GM12878 (cell line): ENCODE measurements around the gene GAMT. TPM values are rescaled to one million over a fixed set of nuclear protein-coding genes. Genes with fewer than 3 reads are reported as not detected.

Source experiments
- ATAC-seq: fragments of 200-7000 bp; cut with Tn5 transposase; 3 replicates; pipeline ENCODE4 v1.9.1; 2020; ENCODE audit warnings: mild to moderate bottlenecking, moderate library complexity
- BruUV-seq: library from RNA; stranded (reverse); fragments of 400-500 nt; replicated peaks from 2 replicates; lab custom pipeline; 2021; lab: Mats Ljungman, UMichigan
- CTCF ChIA-PET: fragments of 300-600 bp; sonication (Branson Sonifier 250); formaldehyde crosslinking; extraction: SDS; loops from one replicate; lab custom pipeline; 2021; ENCODE audit warnings: inconsistent platforms; lab: Yijun Ruan, JAX
- POLR2A ChIA-PET: fragments of 350-600 bp; formaldehyde crosslinking; extraction: SDS; loops from one replicate; lab custom pipeline; 2021; ENCODE audit warnings: inconsistent platforms; lab: Charles Lee
- RAD21 ChIA-PET: fragments of 300-600 bp; sonication (Branson Sonifier 250); formaldehyde crosslinking; loops from one replicate; lab custom pipeline; 2023; ENCODE audit warnings: antibody characterized with exemption; ENCODE audit not compliant: unreplicated experiment; lab: Charles Lee
- SMC1A ChIA-PET: fragments of 300-600 bp; sonication (Branson Sonifier 250); formaldehyde crosslinking; loops from one replicate; lab custom pipeline; 2023; ENCODE audit not compliant: unreplicated experiment, uncharacterized antibody; lab: Charles Lee
- DNase-seq: peaks from one replicate; pipeline ENCODE4 v3.0.0-alpha.2; 2011; ENCODE audit warnings: low read depth, low spot score
- FAIRE-seq: peaks from 3 replicates; lab custom pipeline; 2011; peaks lifted over from hg19 to GRCh38; lab: Jason Lieb, UNC
- H2AFZ ChIP-seq: 2 replicates; pipeline ENCODE4 v1.6.0; 2011; ENCODE audit warnings: low read depth, low read length, control low read depth; ENCODE audit not compliant: control insufficient read depth
- H3K27ac ChIP-seq: 2 replicates; pipeline ENCODE4 v1.5.1; 2011; ENCODE audit warnings: control low read depth; ENCODE audit not compliant: control insufficient read depth, insufficient read depth
- H3K27me3 ChIP-seq, 2 experiments: replicated peaks in 1 of 2; 2 replicates each; pipeline versions ENCODE4 v1.6.0 to v1.6.1; 2011; ENCODE audit warnings: low read length in 1 of 2; ENCODE audit not compliant: control insufficient read depth in 2 of 2, insufficient read depth in 2 of 2
- H3K36me3 ChIP-seq, 2 experiments: 2 replicates each; pipeline ENCODE4 v1.5.1; 2011; ENCODE audit warnings: low read length in 1 of 2; ENCODE audit not compliant: control insufficient read depth in 2 of 2, insufficient read depth in 2 of 2
- H3K4me1 ChIP-seq: 2 replicates; pipeline ENCODE4 v1.6.1; 2011; ENCODE audit warnings: mild to moderate bottlenecking, low read length, moderate library complexity, mixed read lengths; ENCODE audit not compliant: control insufficient read depth, insufficient read depth
- H3K4me2 ChIP-seq: 2 replicates; pipeline ENCODE4 v1.6.0; 2011; ENCODE audit warnings: control low read depth; ENCODE audit not compliant: control insufficient read depth, insufficient read depth
- H3K4me3 ChIP-seq: fragments of 200-600 bp; sonication (generic); 2 replicates; pipeline ENCODE4 v1.5.1; 2016
- H3K79me2 ChIP-seq: 2 replicates; pipeline ENCODE4 v1.6.0; 2011; ENCODE audit warnings: low read length; ENCODE audit not compliant: control insufficient read depth, insufficient read depth
- H3K9ac ChIP-seq: 2 replicates; pipeline ENCODE4 v1.8.0; 2011; ENCODE audit warnings: low read length, control low read depth, mixed read lengths; ENCODE audit not compliant: control insufficient read depth, insufficient read depth
- H3K9me3 ChIP-seq: replicated peaks from 3 replicates; pipeline ENCODE4 v1.5.1; 2011; ENCODE audit warnings: mild to moderate bottlenecking, low read length; ENCODE audit not compliant: control insufficient read depth, insufficient read depth
- H4K20me1 ChIP-seq: 2 replicates; pipeline ENCODE4 v1.6.0; 2011; ENCODE audit not compliant: control insufficient read depth, insufficient read depth
- BACH1 ChIP-seq: fragments of 450-650 bp; IDR thresholded peaks from 2 replicates; pipeline ENCODE4 v1.6.1; 2017; ENCODE audit warnings: mild to moderate bottlenecking, borderline replicate concordance
- CBFB ChIP-seq: IDR thresholded peaks from 2 replicates; pipeline ENCODE4 v1.6.1; 2016; ENCODE audit warnings: antibody characterized with exemption, low read depth
- CREB1 ChIP-seq: IDR thresholded peaks from 2 replicates; pipeline ENCODE4 v1.6.1; 2012; ENCODE audit warnings: low read depth, mild to moderate bottlenecking, inconsistent platforms
- CREM ChIP-seq: IDR thresholded peaks from 2 replicates; pipeline ENCODE4 v1.6.1; 2014; ENCODE audit warnings: antibody characterized with exemption, low read depth
- EED ChIP-seq: sonication (generic); IDR thresholded peaks from 2 replicates; pipeline ENCODE4 v1.6.1; 2016; ENCODE audit warnings: antibody characterized with exemption, low read depth
- HCFC1 ChIP-seq: fragments of 150-350 bp; IDR thresholded peaks from 2 replicates; pipeline ENCODE4 v1.6.1; 2014; ENCODE audit warnings: low read length
- IKZF1 ChIP-seq: fragments of 450-650 bp; conservative IDR thresholded peaks from 2 replicates; pipeline ENCODE4 v1.6.1; 2017; ENCODE audit warnings: antibody characterized with exemption, mild to moderate bottlenecking
- IRF5 ChIP-seq: fragments of 450-650 bp; IDR thresholded peaks from 2 replicates; pipeline ENCODE4 v1.6.1; 2017; ENCODE audit warnings: borderline replicate concordance
- MYB ChIP-seq: fragments of 150-350 bp; IDR thresholded peaks from 2 replicates; pipeline ENCODE4 v1.6.1; 2014; ENCODE audit warnings: mild to moderate bottlenecking, low read depth, low read length, borderline replicate concordance
- NBN ChIP-seq: fragments of 450-650 bp; IDR thresholded peaks from 2 replicates; pipeline ENCODE4 v1.6.1; 2016
- PKNOX1 ChIP-seq: fragments of 450-650 bp; IDR thresholded peaks from 2 replicates; pipeline ENCODE4 v1.6.1; 2016; ENCODE audit warnings: mild to moderate bottlenecking
- POLR2AphosphoS5 ChIP-seq: IDR thresholded peaks from 2 replicates; pipeline ENCODE4 v1.6.1; 2011; ENCODE audit warnings: mild to moderate bottlenecking, low read length, inconsistent platforms
- RAD21 ChIP-seq: IDR thresholded peaks from 2 replicates; pipeline ENCODE4 v1.6.1; 2011; ENCODE audit warnings: mild to moderate bottlenecking, low read depth, low read length, moderate library complexity; ENCODE audit not compliant: insufficient read depth
- SPI1 ChIP-seq: IDR thresholded peaks from 2 replicates; pipeline ENCODE4 v1.6.1; 2011; ENCODE audit warnings: low read depth, mild to moderate bottlenecking, low read length, moderate library complexity, borderline replicate concordance; ENCODE audit not compliant: insufficient read depth
- WGBS: methylation state at CpG from one replicate; pipeline ENCODE4 v1.1.6; 2016; ENCODE audit warnings: low lambda C conversion rate; ENCODE audit not compliant: insufficient replicate concordance, insufficient coverage; ENCODE audit errors: missing lambda C conversion rate; 5-methylcytosine and 5-hydroxymethylcytosine counted together
- in situ Hi-C: fragments of 300-500 bp; cut with MboI; formaldehyde crosslinking; loops from 9 replicates; pipeline ENCODE4 v1.14.3; 2018; ENCODE audit warnings: mixed read lengths
- intact Hi-C: fragments of 100-400 bp; cut with micrococcal nuclease; formaldehyde crosslinking; loops from one replicate; pipeline ENCODE4 v1.14.2; 2022; ENCODE audit not compliant: unreplicated experiment
- polyA plus RNA-seq, 11 experiments: library from polyadenylated mRNA; depleted of rRNA in 4 of 11; unstranded in 6 of 11; stranded (reverse) in 5 of 11; fragments of >200 nt; fragmentation: Nextera tagmentation in 4 of 11; fragmentation: Illumina TruSeq in 1 of 11; extraction: Ambion mirVana in 4 of 11; extraction: Trizol in 1 of 11; gene quantifications; 1 replicate in 1 of 11; 2 replicates in 10 of 11; pipeline versions ENCODE4 v1.2.1 to v1.2.3, GENCODE V29; 2011 to 2016; ENCODE audit warnings: inconsistent platforms in 2 of 11, missing spikeins in 2 of 11, low read depth in 1 of 11
- total RNA-seq, 4 experiments: library from RNA; depleted of rRNA in 3 of 4; stranded (reverse); fragments of >200 nt in 3 of 4; fragmentation: Illumina TruSeq in 1 of 4; extraction: Trizol in 1 of 4; gene quantifications; 2 replicates each; pipeline versions ENCODE4 v1.2.1 to v1.2.3, GENCODE V29; 2013 to 2021
- TF ChIP-seq, protein P1 (sequence below): IDR thresholded peaks from 2 replicates; pipeline ENCODE4 v1.6.1; 2011; ENCODE audit warnings: borderline replicate concordance, low read depth, mild to moderate bottlenecking, moderate library complexity, mixed read lengths, low read length; ENCODE audit not compliant: insufficient read depth; ENCODE audit errors: extremely low read length
- TF ChIP-seq, protein P2 (sequence below): fragments of 450-650 bp; IDR thresholded peaks from 2 replicates; pipeline ENCODE4 v1.6.1; 2017; ENCODE audit warnings: mild to moderate bottlenecking, moderate library complexity

Gene GAMT
- total and polyA plus RNA-seq, 10 of the 15 experiments (the other 5 are each of a cell fraction or from before 2014, with no cell fraction given) = 1.6 to 131 (median 38.8) TPM

DNA sequence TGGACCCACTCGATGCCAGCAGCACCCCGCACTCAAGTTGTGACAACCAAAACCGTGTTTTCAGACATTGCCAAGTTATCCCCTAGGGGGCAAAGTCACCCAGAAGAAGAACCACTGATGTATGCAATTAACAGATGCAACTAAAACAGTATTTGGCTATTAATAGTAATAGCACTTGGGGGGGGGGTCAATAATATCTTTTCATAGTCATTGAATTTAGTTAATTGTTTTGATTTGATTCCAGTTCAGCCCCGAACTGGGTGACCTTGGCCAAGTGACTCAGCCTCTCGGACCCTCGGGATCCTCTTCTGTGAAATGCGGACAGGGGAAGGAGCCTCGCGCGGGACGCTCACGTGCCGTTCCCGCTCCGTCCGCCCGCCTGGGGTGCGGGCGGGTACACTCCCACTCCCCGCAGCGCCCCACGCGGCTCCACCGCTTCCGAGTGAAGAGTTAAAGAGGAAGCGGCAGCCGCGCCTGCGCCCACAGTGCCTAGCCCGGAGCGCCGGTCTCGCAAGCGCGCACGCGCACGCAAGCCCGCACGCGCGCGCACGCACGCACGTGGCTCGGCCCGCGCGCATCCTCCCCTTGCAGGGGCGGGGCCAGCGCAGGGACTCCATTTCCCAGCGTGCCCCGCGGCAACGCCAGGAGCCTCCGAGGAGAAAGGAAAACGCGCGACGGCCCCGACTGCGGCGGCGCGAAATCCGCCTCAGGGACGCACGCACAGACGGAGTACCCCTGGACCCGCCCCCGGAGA lies 5.6 kb upstream of the GAMT start:
- POLR2A ChIA-PET = no interaction called here
- H3K27me3 ChIP-seq = peaks cover 1 to 5% of the 10 kb centered on the region in 2 experiments; a peak in 2 of 4 replicates
- in situ Hi-C loops (no loop called here), intact Hi-C loops (loop anchor here (1.0 kb wide), 1 partner anchor 24 kb away; the partner anchor contains the start of gene NDUFS7)
- H3K4me2 ChIP-seq = peak overlapping the region; percentile 62
- peak overlapping the region; percentile 57; the same call in 1 of the 2 replicates for H3K4me3 ChIP-seq
- WGBS = under 1% methylated on average over 63 of the region's 72 CpGs
- ATAC-seq (peak; percentile 83), FAIRE-seq (peak; percentile 88), DNase-seq (peak; percentile 87)
- H3K36me3 ChIP-seq = peaks cover 0 to 10% of the 10 kb centered on the region in 2 experiments
- SMC1A ChIA-PET = no interaction called here
- peaks cover 20% of the 10 kb centered on the region for H3K4me1 ChIP-seq
- CTCF ChIA-PET = no interaction called here
- RAD21 ChIA-PET = no interaction called here
- H3K9ac ChIP-seq = peak overlapping the region; percentile 50
- peaks cover 20% of the 10 kb centered on the region for H4K20me1 ChIP-seq
- peak overlapping the region; percentile 45 for H3K27ac ChIP-seq
- H3K9me3 ChIP-seq = no peaks in the 10 kb centered on the region
- BruUV-seq = TSS peak; percentile 85
- peak overlapping the region; percentile 29 for H2AFZ ChIP-seq
- peaks cover 45% of the 10 kb centered on the region for H3K79me2 ChIP-seq
- no peak for TF ChIP-seq IRF5
- TF ChIP-seq SPI1 = peak; percentile 79; the same call in 1 of the 2 replicates
- TF ChIP-seq CBFB = 0 out of 2 replicates have a peak, but pooled peaks have one; percentile 25
- peak; percentile 99 for TF ChIP-seq IKZF1
- TF ChIP-seq RAD21 = peak; percentile 25; the same call in 1 of the 2 replicates
- TF ChIP-seq, protein P1, sequence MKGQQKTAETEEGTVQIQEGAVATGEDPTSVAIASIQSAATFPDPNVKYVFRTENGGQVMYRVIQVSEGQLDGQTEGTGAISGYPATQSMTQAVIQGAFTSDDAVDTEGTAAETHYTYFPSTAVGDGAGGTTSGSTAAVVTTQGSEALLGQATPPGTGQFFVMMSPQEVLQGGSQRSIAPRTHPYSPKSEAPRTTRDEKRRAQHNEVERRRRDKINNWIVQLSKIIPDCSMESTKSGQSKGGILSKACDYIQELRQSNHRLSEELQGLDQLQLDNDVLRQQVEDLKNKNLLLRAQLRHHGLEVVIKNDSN = peak; percentile 80
- TF ChIP-seq BACH1 = peak; percentile 92
- TF ChIP-seq POLR2AphosphoS5 = peak; percentile 62
- TF ChIP-seq CREB1 = peak; percentile 80
- peak; percentile 50; the same call in 1 of the 2 replicates for TF ChIP-seq CREM
- TF ChIP-seq, protein P2, sequence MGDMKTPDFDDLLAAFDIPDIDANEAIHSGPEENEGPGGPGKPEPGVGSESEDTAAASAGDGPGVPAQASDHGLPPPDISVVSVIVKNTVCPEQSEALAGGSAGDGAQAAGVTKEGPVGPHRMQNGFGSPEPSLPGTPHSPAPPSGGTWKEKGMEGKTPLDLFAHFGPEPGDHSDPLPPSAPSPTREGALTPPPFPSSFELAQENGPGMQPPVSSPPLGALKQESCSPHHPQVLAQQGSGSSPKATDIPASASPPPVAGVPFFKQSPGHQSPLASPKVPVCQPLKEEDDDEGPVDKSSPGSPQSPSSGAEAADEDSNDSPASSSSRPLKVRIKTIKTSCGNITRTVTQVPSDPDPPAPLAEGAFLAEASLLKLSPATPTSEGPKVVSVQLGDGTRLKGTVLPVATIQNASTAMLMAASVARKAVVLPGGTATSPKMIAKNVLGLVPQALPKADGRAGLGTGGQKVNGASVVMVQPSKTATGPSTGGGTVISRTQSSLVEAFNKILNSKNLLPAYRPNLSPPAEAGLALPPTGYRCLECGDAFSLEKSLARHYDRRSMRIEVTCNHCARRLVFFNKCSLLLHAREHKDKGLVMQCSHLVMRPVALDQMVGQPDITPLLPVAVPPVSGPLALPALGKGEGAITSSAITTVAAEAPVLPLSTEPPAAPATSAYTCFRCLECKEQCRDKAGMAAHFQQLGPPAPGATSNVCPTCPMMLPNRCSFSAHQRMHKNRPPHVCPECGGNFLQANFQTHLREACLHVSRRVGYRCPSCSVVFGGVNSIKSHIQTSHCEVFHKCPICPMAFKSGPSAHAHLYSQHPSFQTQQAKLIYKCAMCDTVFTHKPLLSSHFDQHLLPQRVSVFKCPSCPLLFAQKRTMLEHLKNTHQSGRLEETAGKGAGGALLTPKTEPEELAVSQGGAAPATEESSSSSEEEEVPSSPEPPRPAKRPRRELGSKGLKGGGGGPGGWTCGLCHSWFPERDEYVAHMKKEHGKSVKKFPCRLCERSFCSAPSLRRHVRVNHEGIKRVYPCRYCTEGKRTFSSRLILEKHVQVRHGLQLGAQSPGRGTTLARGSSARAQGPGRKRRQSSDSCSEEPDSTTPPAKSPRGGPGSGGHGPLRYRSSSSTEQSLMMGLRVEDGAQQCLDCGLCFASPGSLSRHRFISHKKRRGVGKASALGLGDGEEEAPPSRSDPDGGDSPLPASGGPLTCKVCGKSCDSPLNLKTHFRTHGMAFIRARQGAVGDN = peak; percentile 50
- TF ChIP-seq PKNOX1 = peak; percentile 5; the same call in 1 of the 2 replicates
- peak; percentile 91 for TF ChIP-seq HCFC1
- 0 out of 2 replicates have a peak, but pooled peaks have one; percentile 63 for TF ChIP-seq MYB
- no peak for TF ChIP-seq EED
- peak; percentile 84 for TF ChIP-seq NBN
